ENCODE measurements around the gene NFYC.
A peak's percentile ranks its signal among the peaks of the same experiment; 100 is the strongest.

NFYC gene

DNA sequence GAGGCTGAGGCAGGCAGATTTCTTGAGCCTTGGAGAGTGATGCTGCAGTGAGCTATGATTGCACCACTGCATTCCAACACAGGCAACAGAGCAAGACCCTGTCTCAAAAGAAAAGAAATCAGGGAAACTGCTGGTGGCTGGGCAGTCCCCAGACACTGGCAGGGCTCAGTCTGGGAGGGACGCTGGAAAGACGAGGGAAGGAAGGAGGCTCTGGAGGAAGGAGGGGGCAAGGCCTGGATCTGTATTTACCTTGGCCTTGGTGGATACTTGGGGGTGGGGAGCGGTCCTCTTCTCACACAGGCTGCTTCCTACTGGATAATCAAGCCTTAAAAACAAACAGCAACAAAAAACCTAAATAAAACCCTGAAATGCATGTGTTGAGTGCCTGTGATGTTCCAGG lies 116.5 kb downstream of the NFYC start:
- TF ChIP-seq, protein P1, sequence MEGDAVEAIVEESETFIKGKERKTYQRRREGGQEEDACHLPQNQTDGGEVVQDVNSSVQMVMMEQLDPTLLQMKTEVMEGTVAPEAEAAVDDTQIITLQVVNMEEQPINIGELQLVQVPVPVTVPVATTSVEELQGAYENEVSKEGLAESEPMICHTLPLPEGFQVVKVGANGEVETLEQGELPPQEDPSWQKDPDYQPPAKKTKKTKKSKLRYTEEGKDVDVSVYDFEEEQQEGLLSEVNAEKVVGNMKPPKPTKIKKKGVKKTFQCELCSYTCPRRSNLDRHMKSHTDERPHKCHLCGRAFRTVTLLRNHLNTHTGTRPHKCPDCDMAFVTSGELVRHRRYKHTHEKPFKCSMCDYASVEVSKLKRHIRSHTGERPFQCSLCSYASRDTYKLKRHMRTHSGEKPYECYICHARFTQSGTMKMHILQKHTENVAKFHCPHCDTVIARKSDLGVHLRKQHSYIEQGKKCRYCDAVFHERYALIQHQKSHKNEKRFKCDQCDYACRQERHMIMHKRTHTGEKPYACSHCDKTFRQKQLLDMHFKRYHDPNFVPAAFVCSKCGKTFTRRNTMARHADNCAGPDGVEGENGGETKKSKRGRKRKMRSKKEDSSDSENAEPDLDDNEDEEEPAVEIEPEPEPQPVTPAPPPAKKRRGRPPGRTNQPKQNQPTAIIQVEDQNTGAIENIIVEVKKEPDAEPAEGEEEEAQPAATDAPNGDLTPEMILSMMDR (IDR thresholded peaks at IDR 0.05), result no peak
- H3K27me3 ChIP-seq, result peaks cover 36% of the 10 kb centered on the region
- peaks cover 0 to 5% of the 10 kb centered on the region in 2 experiments for H3K4me1 ChIP-seq (ENCODE audit: control insufficient read depth in 1 of 2, insufficient read depth in 1 of 2, low read depth in 1 of 2, low read length in 1 of 2)
- H3K36me3 ChIP-seq, result no peaks in the 10 kb centered on the region
- no peaks in the 10 kb centered on the region for H3K9me3 ChIP-seq
- no peak overlapping the region for H3K27ac ChIP-seq
- no peak overlapping the region for H3K4me3 ChIP-seq (ENCODE audit: low read depth in 1 of 2, low read length in 1 of 2)

DNA sequence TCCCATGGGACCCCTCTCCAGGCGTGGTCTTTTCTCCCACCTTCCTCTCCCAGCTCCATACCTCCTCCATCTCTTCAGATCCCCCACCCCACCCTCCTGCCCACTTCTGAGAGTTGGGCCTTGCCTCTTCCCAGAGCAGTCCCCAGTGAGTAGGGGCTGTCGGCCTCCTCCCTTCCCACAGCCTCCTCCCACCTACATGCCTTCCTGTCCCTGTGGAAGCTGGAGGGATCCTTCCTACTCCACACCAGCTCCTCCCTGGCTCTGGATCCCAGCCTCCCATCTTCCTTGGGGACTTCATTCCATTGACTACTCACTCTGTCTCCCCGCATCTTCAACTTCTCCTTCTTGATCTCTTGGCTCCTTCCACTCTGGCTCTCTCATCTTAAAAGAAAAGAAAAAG lies 116.9 kb downstream of the NFYC start:
- TF ChIP-seq, protein P1 (IDR thresholded peaks at IDR 0.05), result no peak
- H3K4me3 ChIP-seq (ENCODE audit: low read depth in 1 of 2, low read length in 1 of 2), result no peak overlapping the region
- peaks cover 36% of the 10 kb centered on the region for H3K27me3 ChIP-seq
- H3K9me3 ChIP-seq, result no peaks in the 10 kb centered on the region
- H3K4me1 ChIP-seq (ENCODE audit: control insufficient read depth in 1 of 2, insufficient read depth in 1 of 2, low read depth in 1 of 2, low read length in 1 of 2), result peaks cover 0 to 5% of the 10 kb centered on the region in 2 experiments
- H3K27ac ChIP-seq, result no peak overlapping the region
- no peaks in the 10 kb centered on the region for H3K36me3 ChIP-seq

DNA sequence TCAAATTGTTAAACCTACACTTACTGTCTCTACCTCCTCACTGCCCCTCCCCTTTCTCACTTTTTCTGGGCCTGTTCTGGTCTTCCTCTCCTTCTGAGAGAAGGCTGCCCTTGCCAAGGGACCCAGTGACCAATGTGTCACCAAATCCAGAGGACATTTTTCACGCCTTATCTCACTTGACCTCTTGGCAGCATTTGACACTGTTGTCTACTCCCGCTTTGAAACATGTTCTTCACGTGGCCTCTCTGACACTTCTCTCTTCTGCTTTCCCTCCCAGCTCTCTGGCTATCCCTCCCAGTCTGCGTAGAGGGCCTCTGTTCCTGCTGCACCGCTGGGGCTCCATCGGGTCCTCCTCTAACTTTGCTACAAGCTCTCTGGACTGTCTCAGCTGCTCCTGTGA lies 117.4 kb downstream of the NFYC start:
- Histone ChIP-seq H3K27me3 (peaks cover 32% of the 10 kb centered on the region), H3K36me3 (no peaks in the 10 kb centered on the region), H3K9me3 (no peaks in the 10 kb centered on the region), H3K4me1 (ENCODE audit: control insufficient read depth in 1 of 2, insufficient read depth in 1 of 2, low read depth in 1 of 2, low read length in 1 of 2) (peaks cover 0 to 5% of the 10 kb centered on the region in 2 experiments), H3K27ac (no peak overlapping the region), H3K4me3 (ENCODE audit: low read depth in 1 of 2, low read length in 1 of 2) (no peak overlapping the region)
- TF ChIP-seq, protein P1 (IDR thresholded peaks at IDR 0.05), result no peak

DNA sequence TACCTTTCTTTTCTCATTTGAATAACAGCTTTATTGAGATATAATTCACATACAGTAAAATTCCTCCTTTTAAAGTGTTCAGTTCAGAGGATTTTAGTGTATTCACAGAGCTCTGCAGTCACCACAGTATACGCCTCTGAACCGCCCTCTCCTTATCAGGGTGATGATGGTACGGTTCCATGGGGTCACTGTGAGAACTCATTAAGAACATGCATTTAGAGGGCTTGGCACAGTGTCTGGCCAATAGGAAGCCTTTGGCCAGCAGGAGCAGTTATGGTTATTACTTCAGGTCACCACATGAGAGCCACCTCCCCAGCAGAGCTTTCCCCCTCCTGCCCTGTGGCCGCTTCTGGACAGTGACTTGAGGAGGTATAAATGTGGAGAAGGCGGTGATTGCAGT lies 119.4 kb downstream of the NFYC start:
- no peaks in the 10 kb centered on the region for H3K36me3 ChIP-seq
- TF ChIP-seq, protein P1 (IDR thresholded peaks at IDR 0.05), result no peak
- H3K4me3 ChIP-seq (ENCODE audit: low read depth in 1 of 2, low read length in 1 of 2), result no peak overlapping the region
- H3K9me3 ChIP-seq, result no peaks in the 10 kb centered on the region
- peaks cover 0 to 5% of the 10 kb centered on the region in 2 experiments for H3K4me1 ChIP-seq (ENCODE audit: control insufficient read depth in 1 of 2, insufficient read depth in 1 of 2, low read depth in 1 of 2, low read length in 1 of 2)
- no peak overlapping the region for H3K27ac ChIP-seq
- H3K27me3 ChIP-seq, result peaks cover 41% of the 10 kb centered on the region

DNA sequence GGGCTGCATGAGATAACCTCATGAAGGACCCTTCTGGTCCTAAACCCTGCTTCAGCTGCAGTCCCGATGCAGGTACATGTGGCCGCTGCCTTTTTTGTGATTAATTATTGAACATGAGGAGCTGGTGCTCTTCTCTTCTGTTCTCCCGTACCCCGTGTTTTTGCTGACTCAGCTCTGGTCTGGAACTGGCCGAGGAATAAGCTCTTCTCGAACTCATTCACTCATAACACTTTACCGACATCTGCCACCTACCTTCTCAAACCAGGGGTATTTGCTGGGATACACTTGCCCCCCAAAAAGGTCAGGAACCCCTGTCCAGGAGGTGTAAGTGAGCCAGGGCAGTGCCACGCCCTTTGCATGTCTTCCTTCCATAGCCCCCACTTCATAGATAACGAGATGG lies 123.9 kb downstream of the NFYC start:
- Histone ChIP-seq H3K27me3 (peaks cover 85% of the 10 kb centered on the region), H3K4me1 (ENCODE audit: control insufficient read depth in 1 of 2, insufficient read depth in 1 of 2, low read depth in 1 of 2, low read length in 1 of 2) (peaks cover 7 to 8% of the 10 kb centered on the region in 2 experiments), H3K9me3 (no peaks in the 10 kb centered on the region), H3K4me3 (ENCODE audit: low read depth in 1 of 2, low read length in 1 of 2) (no peak overlapping the region), H3K36me3 (no peaks in the 10 kb centered on the region), H3K27ac (no peak overlapping the region)
- TF ChIP-seq, protein P1 (IDR thresholded peaks at IDR 0.05), result no peak

DNA sequence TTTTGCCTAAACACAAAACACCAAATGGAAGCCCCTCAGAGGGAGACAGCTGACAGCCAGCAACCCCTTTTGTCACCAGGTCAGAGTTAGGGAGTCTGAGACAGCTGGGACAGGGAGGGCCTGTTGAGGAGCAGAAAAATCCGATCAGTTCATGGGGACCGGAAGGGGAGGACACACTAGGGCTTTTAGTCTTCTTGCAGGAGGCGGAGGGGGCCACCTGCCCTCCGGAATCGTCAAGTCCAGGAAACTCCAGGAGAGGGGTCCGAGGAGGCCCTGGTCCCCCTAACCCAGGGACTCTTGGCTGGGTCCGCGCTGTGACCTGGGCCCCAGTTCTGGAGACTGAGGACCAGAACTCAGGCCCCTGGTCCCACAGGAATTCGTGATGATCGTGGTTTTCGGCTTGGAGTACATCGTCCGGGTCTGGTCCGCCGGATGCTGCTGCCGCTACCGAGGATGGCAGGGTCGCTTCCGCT lies 126.3 kb downstream of the NFYC start:
- Histone ChIP-seq H3K27me3 (peaks cover 66% of the 10 kb centered on the region), H3K27ac (no peak overlapping the region), H3K4me1 (ENCODE audit: control insufficient read depth in 1 of 2, insufficient read depth in 1 of 2, low read depth in 1 of 2, low read length in 1 of 2) (peaks cover 7 to 8% of the 10 kb centered on the region in 2 experiments), H3K36me3 (no peaks in the 10 kb centered on the region), H3K4me3 (ENCODE audit: low read depth in 1 of 2, low read length in 1 of 2) (peak overlapping the region in 1 of 2 experiments; percentile 49), H3K9me3 (no peaks in the 10 kb centered on the region)
- TF ChIP-seq, protein P1 (IDR thresholded peaks at IDR 0.05), result no peak

Measured in neutrophil (primary cell).